GM12875 (cell line): ENCODE data around the gene RABGAP1.

ENCODE experiments used
- H3K4me3 ChIP-seq: one replicate; pipeline ENCODE4 v1.5.1; 2011; ENCODE audit warnings: low read depth, low read length, control low read depth
- CTCF ChIP-seq: IDR thresholded peaks from 2 replicates; pipeline ENCODE4 v1.5.1; 2011; ENCODE audit warnings: low read depth, mild to moderate bottlenecking, control low read depth, inconsistent platforms, low read length, moderate library complexity, borderline replicate concordance; ENCODE audit not compliant: insufficient read depth

RABGAP1 gene

GRCh38 chr9:123065196-123065595 is 124.4 kb downstream of the RABGAP1 start:
- no peak for TF ChIP-seq CTCF

GRCh38 chr9:123067136-123067535 is 126.3 kb downstream of the RABGAP1 start:
- no peak overlapping the region for H3K4me3 ChIP-seq
- TF ChIP-seq CTCF, result no peak

More at GRCh38 chr9:123065196-123065595, 124.4 kb downstream of the RABGAP1 start:
- H3K4me3 ChIP-seq, result no peak overlapping the region

- TF ChIP-seq CTCF, result no peak
- H3K4me3 ChIP-seq, result no peak overlapping the region
Measured at GRCh38 chr9:123069010-123069481, 128.2 kb downstream of the RABGAP1 start.

GRCh38 chr9:123070198-123070597 is 129.4 kb downstream of the RABGAP1 start:
- no peak overlapping the region for H3K4me3 ChIP-seq

GRCh38 chr9:123072407-123072995 is 131.7 kb downstream of the RABGAP1 start:
- H3K4me3 ChIP-seq, result no peak overlapping the region
- no peak for TF ChIP-seq CTCF

More at GRCh38 chr9:123070198-123070597, 129.4 kb downstream of the RABGAP1 start:
- TF ChIP-seq CTCF, result no peak

GRCh38 chr9:123073441-123073840 is 132.6 kb downstream of the RABGAP1 start:
- no peak for TF ChIP-seq CTCF
- no peak overlapping the region for H3K4me3 ChIP-seq

GRCh38 chr9:123073991-123074422 is 133.2 kb downstream of the RABGAP1 start:
- no peak overlapping the region for H3K4me3 ChIP-seq
- TF ChIP-seq CTCF, result no peak
